NB4 (cell line): ENCODE results near the gene TUBB3.
"Not testable (repeated sequence)": the region's sequence is repeated elsewhere in the genome, so short reads cannot be mapped to it uniquely, and the experiment has no call there.

Source experiments
- DNase-seq: peaks from one replicate; pipeline ENCODE4 v3.0.0; 2010; ENCODE audit warnings: low read depth
- H3K4me3 ChIP-seq: one replicate; pipeline ENCODE4 v1.5.1; 2011; ENCODE audit warnings: mild to moderate bottlenecking, low read depth, low read length, moderate library complexity
- CTCF ChIP-seq: IDR thresholded peaks from one replicate; pipeline ENCODE4 v1.5.1; 2012; ENCODE audit warnings: low read depth, low read length
- MYC ChIP-seq: IDR thresholded peaks from 2 replicates; pipeline ENCODE4 v1.6.1; 2011; ENCODE audit warnings: low read depth, low read length
- POLR2A ChIP-seq: IDR thresholded peaks from 2 replicates; pipeline ENCODE4 v1.6.1; 2011; ENCODE audit warnings: mild to moderate bottlenecking; ENCODE audit not compliant: insufficient read length; ENCODE audit errors: extremely low read depth
- TF ChIP-seq, protein P1 (sequence below): IDR thresholded peaks from 2 replicates; pipeline ENCODE4 v1.6.1; 2011; ENCODE audit warnings: low read depth, low read length

The TUBB3 gene

DNA sequence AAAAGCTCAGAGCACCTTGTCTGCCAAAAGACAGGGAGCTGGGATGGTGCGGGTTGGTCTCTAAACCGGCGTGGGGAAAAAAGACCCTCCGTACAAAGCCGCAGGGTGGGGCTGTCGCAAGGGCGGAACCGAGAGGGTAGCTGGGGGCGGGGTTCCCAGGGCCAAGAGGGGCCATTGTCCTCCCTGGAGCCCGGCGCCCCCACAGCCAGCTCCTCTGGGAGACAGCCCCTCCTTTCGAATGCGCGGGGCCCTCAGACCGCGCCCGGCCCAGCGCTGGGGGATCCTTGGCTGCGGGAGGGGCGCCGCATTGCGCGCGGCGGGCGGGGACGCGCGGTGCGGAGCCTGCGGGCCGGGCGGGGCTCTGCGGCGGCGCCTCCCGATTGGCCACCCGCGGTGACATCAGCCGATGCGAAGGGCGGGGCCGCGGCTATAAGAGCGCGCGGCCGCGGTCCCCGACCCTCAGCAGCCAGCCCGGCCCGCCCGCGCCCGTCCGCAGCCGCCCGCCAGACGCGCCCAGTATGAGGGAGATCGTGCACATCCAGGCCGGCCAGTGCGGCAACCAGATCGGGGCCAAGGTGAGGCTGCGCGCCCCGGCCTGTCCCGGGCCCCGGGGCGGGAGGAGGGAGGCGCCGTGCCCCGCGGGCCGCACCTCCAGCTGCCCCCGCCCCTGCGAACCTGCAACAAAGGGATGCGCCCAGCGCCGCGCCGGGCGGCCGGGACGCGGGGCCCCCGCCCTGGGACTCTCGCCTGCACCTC is at the start of gene TUBB3:
Gene TUBB3 (plus strand): TSS at position 459 of the 756 bp plus-strand sequence. CDS start 60 bp downstream, at position 519.
- peak; percentile 88 for DNase-seq
- H3K4me3 ChIP-seq = peak within 1 kb of the TSS; percentile 71
- TF ChIP-seq, protein P1, sequence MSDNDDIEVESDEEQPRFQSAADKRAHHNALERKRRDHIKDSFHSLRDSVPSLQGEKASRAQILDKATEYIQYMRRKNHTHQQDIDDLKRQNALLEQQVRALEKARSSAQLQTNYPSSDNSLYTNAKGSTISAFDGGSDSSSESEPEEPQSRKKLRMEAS = no peak
- TF ChIP-seq POLR2A = peak; percentile 35
- no peak for TF ChIP-seq CTCF
- TF ChIP-seq MYC = no peak

- DNase-seq = peak; percentile 96
- H3K4me3 ChIP-seq = peak overlapping the region; percentile 91
- TF ChIP-seq CTCF = no peak
- TF ChIP-seq, protein P1 = peak; percentile 97
- no peak for TF ChIP-seq POLR2A
- peak; percentile 95 for TF ChIP-seq MYC
Observed at GRCh38 chr16:89873972-89874689, 49.0 kb upstream of the TUBB3 start.

DNA sequence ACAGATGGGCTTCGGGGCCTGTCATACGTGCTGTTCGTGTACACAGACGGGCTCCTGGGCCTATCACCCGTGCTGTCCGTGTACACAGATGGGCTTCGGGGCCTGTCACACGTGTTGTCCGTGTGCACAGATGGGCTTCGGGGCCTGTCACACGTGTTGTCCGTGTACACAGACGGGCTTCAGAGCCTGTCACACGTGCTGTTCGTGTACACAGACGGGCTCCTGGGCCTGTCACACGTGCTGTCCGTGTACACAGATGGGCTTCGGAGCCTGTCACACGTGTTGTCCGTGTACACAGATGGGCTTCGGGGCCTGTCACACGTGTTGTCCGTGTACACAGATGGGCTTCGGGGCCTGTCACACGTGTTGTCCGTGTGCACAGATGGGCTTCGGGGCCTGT is 44.0 kb upstream of the TUBB3 start:
- not testable (repeated sequence) for DNase-seq, H3K4me3 ChIP-seq

DNA sequence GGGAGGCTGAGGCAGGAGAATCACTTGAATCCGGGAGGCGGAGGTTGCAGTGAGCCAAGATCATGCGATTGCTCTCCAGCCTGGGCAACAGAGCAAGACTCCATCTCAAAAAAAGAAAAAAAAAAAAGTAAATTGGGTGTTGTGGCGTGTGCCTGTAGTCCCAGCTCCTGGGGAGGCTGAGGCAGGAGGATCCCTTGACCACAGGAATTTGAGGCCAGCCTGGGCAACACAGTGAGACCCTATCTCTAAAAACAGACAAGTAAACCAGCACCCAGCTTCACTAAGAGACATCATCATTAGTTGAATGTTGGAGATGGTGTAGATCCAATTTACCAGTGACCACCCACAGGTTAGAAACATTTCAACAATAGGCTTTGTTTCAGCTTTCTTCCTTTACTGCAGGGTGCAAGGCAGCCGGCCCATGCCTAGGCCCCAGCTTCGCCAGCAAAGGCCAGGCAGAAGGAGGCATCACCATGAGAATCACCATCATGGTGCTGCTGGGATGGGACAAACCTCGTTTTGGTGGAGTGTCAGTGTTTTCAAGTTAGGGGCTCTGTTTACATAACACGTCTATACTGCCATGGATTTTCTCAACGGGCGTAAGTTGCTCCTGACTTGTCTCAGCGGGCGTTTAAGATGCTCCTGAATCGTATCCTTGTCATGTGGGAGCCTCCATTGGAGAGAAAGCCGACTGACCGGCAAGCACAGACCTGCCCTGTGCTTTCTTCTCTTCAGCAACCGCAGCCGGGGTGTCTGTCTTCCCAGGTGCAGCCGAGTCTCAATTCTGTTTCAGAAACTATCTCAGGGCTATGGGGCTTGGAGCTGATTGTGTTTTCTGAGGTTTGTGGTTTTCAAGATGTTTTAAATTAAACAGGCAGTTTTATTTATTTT is 42.4 kb upstream of the TUBB3 start:
- H3K4me3 ChIP-seq = no peak overlapping the region
- no peak for TF ChIP-seq POLR2A
- no peak for DNase-seq

DNA sequence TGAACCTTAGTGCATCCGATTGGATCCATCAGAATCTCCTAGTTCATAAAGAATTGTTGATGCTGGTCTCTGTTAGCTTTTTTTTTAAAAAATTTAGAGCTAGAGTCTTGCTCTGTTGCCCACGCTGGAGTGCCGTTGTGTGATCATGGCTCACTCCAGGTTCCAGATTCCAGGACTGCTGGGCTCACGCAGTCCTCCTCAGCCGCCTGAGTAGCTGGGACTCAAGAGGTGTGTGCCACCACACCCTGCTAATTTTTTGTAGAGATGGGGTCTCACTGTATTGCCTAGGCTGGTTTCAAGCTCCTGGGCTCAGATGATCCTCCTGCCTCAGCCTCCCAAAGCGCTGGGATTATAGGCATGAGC is 41.8 kb upstream of the TUBB3 start:
- no peak for DNase-seq
- TF ChIP-seq MYC = no peak
- no peak for TF ChIP-seq CTCF
- TF ChIP-seq POLR2A = no peak
- TF ChIP-seq, protein P1 = no peak
- H3K4me3 ChIP-seq = no peak overlapping the region

DNA sequence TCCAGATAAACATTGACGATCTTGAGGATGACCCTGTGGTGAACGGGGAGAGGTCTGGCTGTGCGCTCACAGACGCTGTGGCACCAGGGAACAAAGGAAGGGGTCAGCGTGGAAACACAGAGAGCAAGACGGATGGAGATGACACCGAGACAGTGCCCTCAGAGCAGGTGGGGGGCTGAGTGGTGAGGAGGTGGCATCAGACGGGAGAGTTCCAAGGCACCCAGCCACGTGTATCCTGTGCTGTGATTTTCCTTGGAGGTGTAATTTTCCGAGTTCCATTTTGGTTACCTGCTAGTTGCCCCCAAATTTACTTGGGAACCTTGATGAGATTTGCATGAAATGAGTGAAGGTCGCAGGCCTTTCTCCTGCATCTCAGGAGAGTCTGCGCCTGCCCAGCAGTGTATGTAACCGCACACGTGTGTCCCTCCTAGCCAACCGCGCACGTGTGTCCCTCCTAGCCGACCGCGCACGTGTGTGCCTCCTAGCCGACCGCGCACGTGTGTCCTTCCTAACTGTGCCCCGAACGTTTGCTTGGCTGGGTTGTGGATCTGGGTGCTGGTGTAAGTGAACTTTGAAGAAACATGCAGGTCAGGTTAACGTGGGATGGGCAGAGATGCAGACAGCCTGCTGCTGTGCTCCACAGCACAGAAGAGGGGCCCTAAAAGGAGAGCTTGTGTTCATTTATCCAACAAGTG is 39.6 kb upstream of the TUBB3 start:
- TF ChIP-seq POLR2A = no peak
- TF ChIP-seq MYC = no peak
- TF ChIP-seq, protein P1 = no peak
- no peak for TF ChIP-seq CTCF
- no peak for DNase-seq
- no peak overlapping the region for H3K4me3 ChIP-seq
